Measurements from ENCODE around the gene MZF1. TPM values are rescaled to one million over a fixed set of nuclear protein-coding genes. Genes with fewer than 3 reads are reported as not detected.

Gene MZF1
- total RNA-seq, 1 donor from 2014 or later = 71.3 TPM

DNA sequence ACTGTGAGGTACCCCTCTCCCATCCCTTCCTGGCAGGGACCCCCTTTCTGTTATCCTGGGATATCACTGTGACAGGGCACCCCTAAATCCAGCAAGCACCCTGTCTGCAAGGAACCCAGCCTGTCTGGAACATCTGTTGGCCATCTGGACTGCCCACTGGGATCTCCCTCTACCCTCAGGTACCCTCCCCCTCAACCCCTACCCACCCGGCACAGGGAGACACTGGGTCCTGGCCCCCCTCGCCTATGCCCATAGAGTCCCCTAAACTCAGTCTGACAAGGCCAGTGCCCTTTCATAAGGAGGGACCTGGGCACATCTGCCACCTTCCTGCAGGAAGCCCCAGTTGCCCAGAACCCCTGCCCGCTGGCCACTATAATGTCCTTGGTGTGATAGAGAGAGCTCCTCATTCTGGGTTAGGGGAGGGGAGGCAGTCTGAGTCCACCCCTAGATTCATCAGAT, 58.5 kb downstream of the MZF1 start:
- Mint-ChIP-seq H3K4me1 (ENCODE audit: low read depth) (peaks cover 23% of the 10 kb centered on the region), H3K27me3 (no peaks in the 10 kb centered on the region), H3K9me3 (ENCODE audit: low read depth) (no peaks in the 10 kb centered on the region), H3K4me3 (ENCODE audit: low read depth) (peak overlapping the region; percentile 69), H3K27ac (peak overlapping the region; percentile 49), H3K36me3 (ENCODE audit: insufficient read depth) (peaks cover 3% of the 10 kb centered on the region)
- DNase-seq (ENCODE audit: low spot score, unreplicated experiment) = no peak
- TF ChIP-seq, protein P1, sequence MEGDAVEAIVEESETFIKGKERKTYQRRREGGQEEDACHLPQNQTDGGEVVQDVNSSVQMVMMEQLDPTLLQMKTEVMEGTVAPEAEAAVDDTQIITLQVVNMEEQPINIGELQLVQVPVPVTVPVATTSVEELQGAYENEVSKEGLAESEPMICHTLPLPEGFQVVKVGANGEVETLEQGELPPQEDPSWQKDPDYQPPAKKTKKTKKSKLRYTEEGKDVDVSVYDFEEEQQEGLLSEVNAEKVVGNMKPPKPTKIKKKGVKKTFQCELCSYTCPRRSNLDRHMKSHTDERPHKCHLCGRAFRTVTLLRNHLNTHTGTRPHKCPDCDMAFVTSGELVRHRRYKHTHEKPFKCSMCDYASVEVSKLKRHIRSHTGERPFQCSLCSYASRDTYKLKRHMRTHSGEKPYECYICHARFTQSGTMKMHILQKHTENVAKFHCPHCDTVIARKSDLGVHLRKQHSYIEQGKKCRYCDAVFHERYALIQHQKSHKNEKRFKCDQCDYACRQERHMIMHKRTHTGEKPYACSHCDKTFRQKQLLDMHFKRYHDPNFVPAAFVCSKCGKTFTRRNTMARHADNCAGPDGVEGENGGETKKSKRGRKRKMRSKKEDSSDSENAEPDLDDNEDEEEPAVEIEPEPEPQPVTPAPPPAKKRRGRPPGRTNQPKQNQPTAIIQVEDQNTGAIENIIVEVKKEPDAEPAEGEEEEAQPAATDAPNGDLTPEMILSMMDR (IDR thresholded peaks at IDR 0.05; ENCODE audit: unreplicated experiment) = no peak

DNA sequence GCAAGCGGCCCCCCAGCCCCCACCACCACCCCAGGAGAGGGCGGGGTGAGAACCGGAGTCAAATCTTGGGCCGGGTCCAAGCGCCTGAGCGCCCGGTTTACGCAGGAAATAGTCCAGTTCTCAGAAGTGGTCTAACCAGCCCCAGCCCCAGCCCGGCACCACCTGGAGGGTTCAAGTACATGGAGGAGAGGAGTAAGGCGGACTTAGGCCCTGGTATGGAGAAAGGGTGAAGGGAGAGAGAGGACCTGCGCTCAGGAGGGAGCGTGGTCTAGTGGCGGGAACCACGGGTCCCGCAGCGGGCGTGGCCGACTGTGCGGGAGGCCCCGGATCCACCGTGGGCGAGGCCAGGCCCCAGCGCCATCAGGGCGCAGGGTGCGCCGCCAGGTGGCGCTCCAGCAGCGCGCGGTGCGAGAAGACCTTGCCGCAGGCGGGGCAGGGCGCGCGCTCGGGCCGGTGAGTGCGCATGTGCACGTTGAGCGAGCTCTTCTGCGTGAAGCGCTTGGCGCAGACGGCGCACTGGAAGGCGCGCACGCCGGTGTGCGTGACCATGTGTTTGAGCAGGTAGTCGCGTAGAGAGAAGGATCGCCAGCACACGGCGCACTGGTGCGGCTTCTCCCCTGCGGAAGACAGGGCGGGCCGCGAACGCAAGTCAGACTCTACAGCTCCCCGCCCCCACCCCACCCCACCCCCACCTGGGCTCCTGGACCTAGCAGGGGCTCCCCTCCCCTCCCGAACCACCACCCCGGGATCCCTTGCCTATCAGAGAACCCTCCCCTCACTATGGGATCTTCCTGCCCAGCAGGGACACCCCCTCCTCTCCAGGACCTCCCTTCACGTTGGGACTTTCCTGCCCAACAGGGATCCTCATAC, 59.2 kb downstream of the MZF1 start:
- DNase-seq (ENCODE audit: low spot score, unreplicated experiment) = peak; percentile 94
- TF ChIP-seq, protein P1 (IDR thresholded peaks at IDR 0.05; ENCODE audit: unreplicated experiment) = peak; percentile 98
- H3K36me3 Mint-ChIP-seq (ENCODE audit: insufficient read depth) = peaks cover 3% of the 10 kb centered on the region
- peak overlapping the region; percentile 49 for H3K27ac Mint-ChIP-seq
- peak overlapping the region; percentile 69 for H3K4me3 Mint-ChIP-seq (ENCODE audit: low read depth)
- H3K9me3 Mint-ChIP-seq (ENCODE audit: low read depth) = no peaks in the 10 kb centered on the region
- no peaks in the 10 kb centered on the region for H3K27me3 Mint-ChIP-seq
- H3K4me1 Mint-ChIP-seq (ENCODE audit: low read depth) = peaks cover 21% of the 10 kb centered on the region

DNA sequence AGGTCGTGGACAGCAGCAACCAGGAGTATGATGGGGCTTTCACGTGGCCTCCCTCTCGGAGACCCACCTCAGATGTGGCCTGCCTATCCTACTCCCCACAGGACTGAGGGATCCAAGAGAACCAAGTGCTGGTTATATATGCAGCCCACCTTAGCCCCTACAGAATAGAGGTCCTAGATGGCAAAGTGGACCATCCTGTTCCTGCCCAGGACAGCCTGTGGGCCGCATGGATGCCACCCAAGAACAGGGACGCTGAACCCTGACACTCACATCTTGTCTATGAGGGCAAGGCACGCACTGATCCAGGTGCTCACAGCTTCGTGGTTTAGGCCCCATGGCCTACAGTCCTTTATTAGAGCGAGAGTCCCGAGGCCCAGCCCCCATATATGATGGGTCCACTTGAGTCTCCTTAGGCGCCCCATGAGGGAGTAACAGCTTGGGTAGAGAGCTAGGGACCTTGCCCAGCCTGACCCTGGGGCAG, 59.9 kb downstream of the MZF1 start:
- no peak overlapping the region for H3K4me3 Mint-ChIP-seq (ENCODE audit: low read depth)
- H3K36me3 Mint-ChIP-seq (ENCODE audit: insufficient read depth) = peaks cover 3% of the 10 kb centered on the region
- no peak overlapping the region for H3K27ac Mint-ChIP-seq
- no peak for DNase-seq (ENCODE audit: low spot score, unreplicated experiment)
- no peaks in the 10 kb centered on the region for H3K27me3 Mint-ChIP-seq
- H3K4me1 Mint-ChIP-seq (ENCODE audit: low read depth) = peaks cover 15% of the 10 kb centered on the region
- H3K9me3 Mint-ChIP-seq (ENCODE audit: low read depth) = no peaks in the 10 kb centered on the region
- TF ChIP-seq, protein P1 (IDR thresholded peaks at IDR 0.05; ENCODE audit: unreplicated experiment) = no peak

Small RNA genes lying within 50 kb of the gene (microRNA-seq; reads per million reads assigned to microRNA genes)
- 5.4 reads per million for gene MIR6807 (ENCODE audit: borderline number of aligned reads, unreplicated experiment)

Other genes with a start within 250 kb of the MZF1 start
- 4.6 TPM in 2 replicates for gene ZSCAN22, start 246.3 kb downstream of the MZF1 start, total RNA-seq
- gene A1BG, start 219.8 kb downstream of the MZF1 start, total RNA-seq = 3.9 and 4.6 TPM in 2 replicates
- 11.7 and 13.4 TPM in 2 replicates for gene ZNF497, start 210.6 kb downstream of the MZF1 start, total RNA-seq
- 5.4 and 6.1 TPM in 2 replicates for gene ZNF837, start 192.3 kb downstream of the MZF1 start, total RNA-seq
- 1,006 and 1,040 TPM in 2 replicates for gene RPS5, start 186.1 kb downstream of the MZF1 start, total RNA-seq
- 0.42 TPM in 1 of 2 replicates, not detected in the other for gene RNF225, start 177.7 kb downstream of the MZF1 start, total RNA-seq
- gene ZNF584, start 164.7 kb downstream of the MZF1 start, total RNA-seq = 16.7 and 18.2 TPM in 2 replicates
- gene ZNF132, start 133.2 kb downstream of the MZF1 start, total RNA-seq = 3.5 TPM in 2 replicates
- gene ZNF324B, start 121.7 kb downstream of the MZF1 start, total RNA-seq = 10.1 and 11.2 TPM in 2 replicates
- 12.9 and 14.7 TPM in 2 replicates for gene ZNF324, start 106.3 kb downstream of the MZF1 start, total RNA-seq
- 17.7 and 19.4 TPM in 2 replicates for gene ZNF446, start 97.0 kb downstream of the MZF1 start, total RNA-seq
- 9.4 and 9.9 TPM in 2 replicates for gene SLC27A5, start 61.3 kb downstream of the MZF1 start, total RNA-seq
- gene ZBTB45, start 53.5 kb downstream of the MZF1 start, total RNA-seq = 22.3 and 22.7 TPM in 2 replicates
- 699 and 731 TPM in 2 replicates for gene TRIM28, start 29.3 kb downstream of the MZF1 start, total RNA-seq
- gene CHMP2A, start 18.2 kb downstream of the MZF1 start, total RNA-seq = 72.2 and 81.5 TPM in 2 replicates
- 73.0 and 80.4 TPM in 2 replicates for gene UBE2M, start 14.7 kb downstream of the MZF1 start, total RNA-seq

Measured in progenitor cell of endocrine pancreas (in vitro differentiated cells).